Activated gamma-delta T cell (primary cell): ENCODE measurements around the gene P2RX6.
"Not testable (repeated sequence)": the region's sequence is repeated elsewhere in the genome, so short reads cannot be mapped to it uniquely, and the experiment has no call there.

Experiments used
- DNase-seq: peaks from one replicate; lab custom pipeline; 2025; lab: John Stamatoyannopoulos, UW

P2RX6 gene

DNA sequence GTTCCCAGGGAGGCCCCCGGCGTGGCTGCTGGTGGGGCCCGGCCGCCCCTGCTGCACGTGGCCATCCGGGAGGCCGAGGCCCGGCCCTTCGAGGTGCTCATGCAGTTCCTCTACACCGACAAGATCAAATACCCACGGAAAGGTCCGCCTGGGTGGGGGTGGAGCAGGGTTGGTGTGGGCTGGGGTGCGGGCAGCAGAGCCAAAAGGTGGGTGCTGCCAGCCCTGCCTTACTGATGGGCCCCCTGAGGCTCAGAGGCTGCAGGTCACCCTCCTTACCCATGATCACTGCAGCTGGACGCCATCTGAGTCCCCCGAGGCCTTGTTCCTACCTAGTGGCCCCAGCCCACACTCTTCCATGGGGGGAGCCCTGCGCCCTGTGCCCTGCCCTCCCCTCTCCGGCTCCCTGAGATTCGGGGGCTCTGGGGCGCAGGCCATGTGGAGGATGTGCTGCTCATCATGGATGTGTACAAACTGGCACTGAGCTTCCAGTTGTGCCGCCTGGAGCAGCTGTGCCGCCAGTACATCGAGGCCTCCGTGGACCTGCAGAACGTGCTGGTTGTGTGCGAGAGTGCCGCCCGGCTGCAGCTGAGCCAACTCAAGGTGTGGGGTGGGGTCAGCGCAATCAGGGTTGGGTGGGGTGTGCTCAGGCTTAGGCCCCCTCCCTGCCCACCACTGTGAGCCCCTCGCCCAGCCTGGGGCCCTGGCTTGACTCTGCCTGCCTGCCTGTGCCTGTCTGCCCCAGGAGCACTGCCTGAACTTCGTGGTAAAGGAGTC is 20.6 kb upstream of the P2RX6 start:
- no peak for DNase-seq

DNA sequence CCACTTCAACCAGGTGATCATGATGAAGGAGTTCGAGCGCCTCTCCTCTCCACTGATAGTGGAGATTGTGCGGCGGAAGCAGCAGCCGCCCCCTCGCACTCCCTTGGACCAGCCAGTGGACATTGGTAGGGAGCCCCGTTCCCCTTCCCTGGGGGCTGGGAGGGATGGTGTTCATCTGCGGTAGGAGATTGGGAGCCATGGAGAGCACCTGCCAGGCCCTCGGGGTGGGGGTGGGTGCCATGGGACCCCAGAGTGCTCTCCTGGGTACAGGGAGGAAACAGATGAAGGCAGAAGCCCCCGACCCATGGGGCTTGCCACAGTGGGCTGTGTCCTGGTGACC is 20.1 kb upstream of the P2RX6 start:
- no peak for DNase-seq

DNA sequence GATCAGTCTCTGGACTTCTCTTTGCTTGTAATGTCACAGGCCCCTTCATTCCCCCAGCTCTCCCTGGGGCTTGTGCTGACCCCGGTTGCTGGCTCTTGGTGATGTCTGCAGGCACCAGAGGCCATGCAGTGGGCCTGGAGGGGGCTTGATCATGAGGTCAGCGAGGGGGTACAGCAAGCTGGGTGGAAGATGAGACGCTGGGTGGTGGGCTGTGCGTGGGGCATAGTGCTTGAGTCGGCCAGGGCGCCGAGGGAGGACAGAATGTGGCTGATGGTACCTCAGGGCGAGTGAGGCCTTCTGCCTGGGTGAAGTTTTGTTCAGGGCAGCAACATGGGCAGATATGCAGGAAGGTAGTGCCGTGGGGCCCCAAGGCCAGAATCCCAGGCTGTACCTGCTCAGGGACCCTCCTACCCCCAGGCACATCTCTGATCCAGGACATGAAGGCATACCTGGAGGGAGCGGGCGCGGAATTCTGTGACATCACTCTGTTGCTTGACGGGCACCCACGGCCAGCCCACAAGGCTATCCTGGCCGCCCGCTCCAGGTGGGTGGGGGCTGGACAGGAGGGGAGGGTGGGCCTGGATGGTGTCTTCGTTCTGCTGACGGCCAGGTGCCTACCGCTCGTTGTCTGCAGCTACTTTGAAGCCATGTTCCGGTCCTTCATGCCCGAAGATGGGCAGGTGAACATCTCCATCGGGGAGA is 19.5 kb upstream of the P2RX6 start:
- no peak for DNase-seq

GRCh38 chr22:20996031-20996410 is 18.9 kb upstream of the P2RX6 start:
- no peak for DNase-seq

DNA sequence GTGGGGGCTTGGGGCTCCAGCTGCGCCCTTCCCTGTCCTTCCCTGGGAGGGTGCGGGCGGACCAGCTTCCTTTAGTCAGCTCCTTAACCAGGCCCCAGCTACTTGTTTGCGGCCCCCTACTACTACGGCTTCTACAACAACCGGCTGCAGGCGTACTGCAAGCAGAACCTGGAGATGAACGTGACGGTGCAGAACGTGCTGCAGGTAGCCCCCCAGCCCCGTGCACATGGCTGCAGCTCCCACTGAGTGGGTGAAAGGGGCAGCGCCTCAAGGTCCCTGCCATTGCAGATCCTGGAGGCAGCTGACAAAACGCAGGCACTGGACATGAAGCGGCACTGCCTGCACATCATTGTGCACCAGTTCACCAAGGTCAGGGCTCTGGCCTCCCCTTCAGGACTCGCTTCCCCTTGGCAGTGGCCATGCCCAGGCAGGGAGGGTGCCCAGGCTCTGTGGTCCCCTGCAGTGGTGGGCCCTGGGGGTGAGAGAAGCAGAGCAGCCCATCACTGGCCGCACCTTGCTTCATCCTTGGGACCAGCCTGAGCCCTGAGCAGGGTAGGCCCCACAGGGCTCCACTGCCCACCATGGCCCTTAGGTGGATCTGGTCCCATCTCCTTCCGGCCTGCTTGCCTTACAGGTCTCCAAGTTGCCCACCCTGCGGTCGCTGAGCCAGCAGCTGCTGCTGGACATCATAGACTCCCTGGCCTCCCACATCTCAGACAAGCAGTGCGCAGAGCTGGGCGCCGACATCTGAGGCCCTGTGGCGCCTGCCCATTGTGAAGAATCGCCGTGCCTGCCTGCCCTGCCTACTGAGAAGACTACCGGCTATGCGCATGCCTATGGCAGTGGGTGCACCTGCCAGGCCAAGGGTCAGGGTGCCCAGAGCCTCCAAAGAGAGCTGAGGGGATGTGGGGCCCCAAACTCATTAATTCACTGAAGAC is 18.1 kb upstream of the P2RX6 start:
- DNase-seq: no peak

- no peak for DNase-seq
Measured at GRCh38 chr22:20997536-20998257, 17.3 kb upstream of the P2RX6 start.

DNA sequence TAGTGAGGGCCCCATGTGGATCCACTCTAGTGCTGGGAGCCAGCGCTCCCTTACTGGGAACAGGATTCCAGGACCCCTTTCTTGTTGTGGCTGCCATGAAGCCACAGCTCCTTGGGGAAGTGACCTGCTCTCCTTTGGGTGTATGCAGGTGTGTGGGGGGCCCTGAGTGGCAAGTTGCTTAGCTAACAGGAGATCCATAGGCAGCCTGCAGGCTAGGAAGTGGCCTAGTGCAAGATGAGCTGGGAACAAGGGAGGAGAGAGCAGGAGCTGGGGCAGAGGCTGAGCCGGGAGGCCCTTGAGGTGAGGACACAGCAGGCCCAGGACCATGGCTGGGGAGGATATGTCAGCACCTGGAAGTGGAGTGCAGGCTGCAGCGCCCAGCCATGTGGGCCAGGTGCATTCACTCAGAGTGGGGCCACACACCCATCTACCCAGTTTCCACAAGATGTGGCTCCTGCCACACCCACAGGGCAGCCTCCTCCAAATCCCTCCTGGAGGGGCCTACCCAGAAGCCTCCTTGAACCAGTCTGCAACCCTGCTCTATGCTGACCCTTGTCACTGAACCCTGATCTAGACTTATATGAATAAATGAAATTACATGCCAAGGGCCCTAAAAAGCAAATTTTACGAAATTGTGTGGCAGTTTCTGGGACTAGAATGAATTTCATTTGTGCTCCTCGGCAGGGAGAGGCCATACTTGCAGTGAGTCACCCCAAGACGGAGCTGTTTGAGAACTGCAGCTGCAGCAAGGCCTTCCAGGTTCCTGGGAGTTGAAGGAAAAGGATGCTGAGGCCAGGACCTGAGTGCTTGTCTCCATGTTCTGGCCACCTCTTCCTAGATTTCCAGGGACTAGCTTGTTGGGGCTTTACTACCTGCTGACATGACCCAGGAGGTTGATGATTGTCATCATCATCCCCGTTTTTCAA is 16.3 kb upstream of the P2RX6 start:
- DNase-seq: no peak

DNA sequence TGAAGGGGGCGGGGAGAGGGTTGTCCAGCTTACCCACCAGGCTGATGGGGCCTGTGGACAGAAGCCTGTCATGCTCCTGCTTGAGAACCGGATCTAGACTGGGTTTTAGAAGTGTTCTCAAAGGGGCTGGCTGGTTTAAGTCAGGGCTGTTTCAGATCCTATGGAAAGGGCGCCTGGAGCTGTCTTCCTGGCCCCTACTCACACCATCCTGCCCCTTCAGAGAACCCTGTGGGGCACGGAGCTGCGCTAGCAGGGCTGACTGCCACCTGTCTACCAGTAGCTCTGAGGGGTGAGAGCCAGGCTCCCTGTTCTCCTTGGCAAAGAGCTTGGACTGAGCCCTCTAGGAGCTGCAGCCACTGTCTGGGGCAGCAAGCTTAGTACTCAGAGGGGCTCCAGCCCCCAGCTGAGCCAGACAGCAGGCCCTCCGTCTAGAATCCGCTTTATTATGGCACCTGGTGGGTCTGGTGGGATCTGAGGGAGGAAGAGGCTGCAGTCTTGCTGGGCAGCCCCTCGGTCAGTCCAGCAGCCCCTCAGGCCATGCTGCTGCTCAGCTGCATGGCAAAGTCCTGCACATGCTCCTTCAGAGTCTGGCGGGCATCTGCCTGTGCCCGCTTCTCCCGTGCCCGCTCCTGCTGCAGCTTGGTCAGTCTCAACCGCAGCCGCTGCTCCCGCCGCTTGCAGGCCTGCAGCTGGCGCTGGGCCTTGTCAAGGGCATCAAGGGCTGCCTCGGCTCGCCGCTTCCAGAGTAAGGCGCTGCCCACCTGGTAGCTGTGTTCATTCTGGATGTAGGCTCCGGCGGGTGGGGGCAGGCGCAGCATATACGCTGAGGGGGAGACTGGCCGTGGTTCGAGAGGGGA is 15.4 kb upstream of the P2RX6 start:
- no peak for DNase-seq

DNA sequence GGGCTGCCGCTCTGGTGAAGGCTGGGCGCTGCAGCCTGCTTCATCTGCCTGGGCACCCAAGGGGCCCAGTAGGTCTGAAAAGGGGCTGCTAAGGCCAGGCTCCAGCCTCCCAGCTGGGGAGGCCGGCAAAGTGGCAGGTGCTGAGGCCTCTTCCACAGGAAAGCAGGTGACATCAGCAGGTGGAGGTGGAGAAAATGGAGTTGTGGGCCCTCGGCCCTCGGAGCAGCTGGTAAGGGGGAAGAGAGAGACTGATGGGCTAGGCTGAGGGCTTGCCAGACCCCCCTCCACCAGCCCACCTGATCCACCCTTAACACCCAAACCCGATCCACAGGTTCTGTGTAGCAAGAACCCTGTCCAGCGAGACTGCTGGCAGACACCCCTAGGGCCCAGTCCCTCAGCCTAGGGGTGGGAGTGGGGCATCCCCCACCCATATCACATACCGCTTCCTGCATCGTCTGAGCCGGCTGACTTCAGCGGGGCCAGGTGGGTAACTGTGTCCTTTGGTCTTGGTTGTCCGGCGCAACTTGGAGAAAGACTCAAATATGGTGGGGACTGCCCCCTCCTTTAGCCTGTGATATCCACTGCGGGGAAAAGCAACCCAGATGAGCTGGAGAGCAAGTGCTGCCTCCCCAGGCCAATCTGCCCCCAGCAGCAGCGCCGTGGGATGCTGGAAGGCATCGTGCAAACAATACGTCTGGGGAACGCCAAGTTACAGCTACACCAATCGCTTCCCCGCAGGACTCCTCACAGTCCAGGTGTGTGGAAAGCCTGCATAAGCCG is 14.6 kb upstream of the P2RX6 start:
- no peak for DNase-seq

GRCh38 chr22:21000987-21001600 is 13.9 kb upstream of the P2RX6 start:
- DNase-seq: no peak

DNA sequence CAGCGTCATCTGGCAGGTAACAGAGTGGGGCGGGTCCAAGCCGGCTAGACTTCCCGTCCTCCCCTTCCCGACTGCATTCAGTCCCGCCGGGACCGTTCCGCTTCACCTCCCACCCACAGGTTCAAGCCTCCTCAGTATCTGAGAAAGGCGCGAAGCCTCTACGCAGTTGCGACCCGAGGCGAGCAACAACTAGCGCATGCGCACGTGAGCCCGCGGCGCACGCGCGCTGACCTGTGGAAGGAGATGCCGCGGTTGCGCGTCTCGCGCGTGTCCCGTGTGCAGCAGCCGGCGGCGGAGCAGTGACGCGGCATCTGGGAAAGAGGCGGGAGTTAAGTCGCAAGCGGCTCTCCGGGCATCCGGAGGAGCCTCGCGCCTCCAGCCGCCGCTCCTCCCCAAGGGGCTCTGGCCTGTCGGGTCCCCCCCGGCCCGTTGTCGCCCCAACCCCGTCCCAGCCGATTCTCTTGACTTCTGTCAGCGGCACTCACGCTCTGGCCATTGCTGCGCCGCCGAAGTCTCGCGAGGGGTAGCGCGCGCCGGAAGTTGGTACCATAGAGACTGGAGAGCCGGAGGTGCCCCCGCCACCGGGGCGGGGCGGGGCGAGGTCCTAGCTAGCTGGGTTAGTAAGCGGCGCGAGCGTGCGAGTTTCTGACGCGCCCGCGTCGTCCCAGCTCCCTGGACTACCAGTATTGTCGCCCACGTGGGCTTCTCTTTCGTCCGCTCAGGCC is 13.2 kb upstream of the P2RX6 start, which contains the start of gene THAP7:
TSS of gene THAP7 (minus strand) at position 518 of the 725 bp plus-strand sequence. CDS start at position 311, 207 bp downstream.
- peak; percentile 95 for DNase-seq

GRCh38 chr22:21003782-21004181 is 11.2 kb upstream of the P2RX6 start:
- no peak for DNase-seq

DNA sequence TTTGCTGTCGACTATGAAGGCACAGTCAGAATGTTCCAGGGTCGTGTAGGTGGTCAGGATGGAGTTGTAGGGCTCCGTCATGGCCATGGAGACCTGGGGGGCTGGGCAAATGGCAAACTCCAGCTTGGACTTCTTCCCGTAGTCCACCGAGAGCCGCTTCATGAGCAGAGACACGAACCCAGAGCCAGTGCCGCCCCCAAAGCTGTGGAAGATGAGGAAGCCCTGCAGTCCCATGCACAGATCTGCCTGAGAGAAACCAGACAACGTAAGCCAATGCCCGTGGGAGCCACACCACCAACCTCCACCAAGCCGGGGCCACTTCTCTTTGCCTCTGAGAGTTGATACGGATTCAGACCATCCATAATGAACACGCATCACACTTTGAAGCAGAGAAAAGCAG is 5.8 kb upstream of the P2RX6 start:
- DNase-seq: not testable (repeated sequence)

DNA sequence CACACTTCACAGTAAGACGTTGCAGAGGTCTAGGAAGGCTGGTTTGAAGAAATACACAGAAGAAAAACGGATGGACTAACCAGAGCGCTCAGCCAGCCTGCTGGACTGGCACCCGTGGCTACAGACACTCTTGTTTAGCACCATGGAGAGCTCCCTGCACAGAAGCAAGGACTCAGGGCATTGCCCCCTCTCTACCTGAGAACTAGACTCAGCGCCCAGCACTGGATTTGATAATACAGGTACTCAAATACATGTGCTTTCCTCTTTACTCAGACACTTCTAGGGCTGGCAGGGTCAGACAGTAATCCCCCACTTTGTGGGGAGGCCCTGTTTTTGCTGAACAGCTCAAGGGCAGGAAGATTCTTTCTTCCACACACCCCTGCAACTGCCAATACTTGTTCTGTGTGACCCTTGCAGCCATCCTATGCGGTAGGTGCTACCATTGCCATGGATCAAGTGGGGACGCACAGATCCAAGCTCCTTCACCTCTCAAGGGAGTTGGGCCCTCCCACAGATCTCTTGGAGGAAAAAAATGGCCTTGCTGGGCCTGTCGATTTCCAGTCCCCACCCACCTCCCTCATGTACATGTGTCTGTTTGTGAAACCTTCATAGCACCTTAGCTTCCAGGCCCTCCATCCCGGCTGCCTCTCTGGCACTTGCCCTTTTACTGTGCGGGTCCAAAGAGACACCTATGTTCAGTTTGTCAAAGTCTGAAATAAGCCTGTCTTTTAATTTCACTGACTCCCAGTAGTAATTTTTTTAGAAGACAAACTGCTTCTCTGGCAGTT is 5.1 kb upstream of the P2RX6 start:
- no peak for DNase-seq

- no peak for DNase-seq
Measured at GRCh38 chr22:21010426-21011113, 4.4 kb upstream of the P2RX6 start.
